HepG2 (cell line): ENCODE results near the gene PHLDB1. TPM values are rescaled to one million over a fixed set of nuclear protein-coding genes. Genes with fewer than 3 reads are reported as not detected.

ENCODE experiments used
- ATAC-seq: fragments of 200-7000 bp; cut with Tn5 transposase; 3 replicates; pipeline ENCODE4 v1.9.1; 2020; ENCODE audit warnings: mild to moderate bottlenecking, moderate library complexity
- BruUV-seq: library from RNA; stranded (reverse); fragments of 400-500 nt; replicated peaks from 2 replicates; lab custom pipeline; 2021; lab: Mats Ljungman, UMichigan
- CTCF ChIA-PET: fragments of 300-600 bp; formaldehyde crosslinking; extraction: SDS; loops from one replicate; lab custom pipeline; 2021; ENCODE audit warnings: low total read pairs, inconsistent platforms, low intra/inter-chr PET ratio; lab: Yijun Ruan, JAX
- POLR2A ChIA-PET: fragments of 350-600 bp; sonication (Branson Sonifier 250); formaldehyde crosslinking; loops from one replicate; lab custom pipeline; 2020; ENCODE audit warnings: antibody characterized with exemption, inconsistent platforms; lab: Yijun Ruan, JAX
- DNase-seq: peaks from one replicate; pipeline ENCODE4 v3.0.0-alpha.2; 2015; ENCODE audit warnings: low spot score
- FAIRE-seq: peaks from 3 replicates; lab custom pipeline; 2011; peaks lifted over from hg19 to GRCh38; lab: Jason Lieb, UNC
- H2AFZ ChIP-seq: one replicate; pipeline ENCODE4 v1.6.1; 2011; ENCODE audit warnings: low read length, inconsistent platforms
- H3K27ac ChIP-seq: fragments of 300-600 bp; 3 replicates; pipeline ENCODE4 v1.8.0; 2011; ENCODE audit warnings: mixed run types, mild to moderate bottlenecking, mixed read lengths, low read length, inconsistent platforms; ENCODE audit not compliant: insufficient read depth; ENCODE audit errors: extremely low read length
- H3K27me3 ChIP-seq, 2 experiments: fragments of 200-600 bp in 1 of 2; 2 replicates in 1 of 2; 3 replicates in 1 of 2; pipeline versions ENCODE4 v1.6.0 to v1.8.0; 2011; ENCODE audit warnings: low read length in 2 of 2, mild to moderate bottlenecking in 2 of 2, moderate library complexity in 2 of 2, inconsistent platforms in 1 of 2; ENCODE audit not compliant: insufficient read depth in 2 of 2, control insufficient read depth in 1 of 2
- H3K36me3 ChIP-seq, 2 experiments: fragments of 200-600 bp in 1 of 2; replicated peaks in 1 of 2; 2 replicates in 1 of 2; 3 replicates in 1 of 2; pipeline versions ENCODE4 v1.5.1 to v1.8.0; 2011; ENCODE audit warnings: low read length in 2 of 2, inconsistent platforms in 1 of 2; ENCODE audit not compliant: insufficient read depth in 2 of 2, control insufficient read depth in 1 of 2
- H3K4me1 ChIP-seq: 2 replicates; pipeline ENCODE4 v1.5.1; 2012; ENCODE audit warnings: low read length, inconsistent platforms; ENCODE audit not compliant: insufficient read depth
- H3K4me2 ChIP-seq: 2 replicates; pipeline ENCODE4 v1.6.0; 2011; ENCODE audit warnings: low read depth, low read length, inconsistent platforms
- H3K4me3 ChIP-seq, 3 experiments: fragments of 200-600 bp in 1 of 3; sonication (generic), shearing (Covaris generic) in 1 of 3; replicated peaks in 1 of 3; 2 replicates each; pipeline ENCODE4 v1.5.1; 2011 to 2016; ENCODE audit warnings: low read length in 3 of 3, inconsistent platforms in 2 of 3, low read depth in 2 of 3, mild to moderate bottlenecking in 2 of 3, control low read depth in 1 of 3, mixed read lengths in 1 of 3; ENCODE audit not compliant: insufficient read depth in 1 of 3
- H3K79me2 ChIP-seq: one replicate; pipeline ENCODE4 v1.6.1; 2011; ENCODE audit warnings: low read length, inconsistent platforms; ENCODE audit not compliant: insufficient read depth
- H3K9ac ChIP-seq: 2 replicates; pipeline ENCODE4 v1.6.0; 2011; ENCODE audit warnings: mild to moderate bottlenecking, low read depth, low read length, inconsistent platforms; ENCODE audit not compliant: insufficient read depth
- H3K9me3 ChIP-seq: 2 replicates; pipeline ENCODE4 v1.5.1; 2012; ENCODE audit warnings: mild to moderate bottlenecking, low read length
- H4K20me1 ChIP-seq: 2 replicates; pipeline ENCODE4 v1.6.0; 2011; ENCODE audit warnings: inconsistent platforms, mild to moderate bottlenecking, low read length, moderate library complexity; ENCODE audit not compliant: insufficient read depth
- AHR ChIP-seq: IDR thresholded peaks from 2 replicates; pipeline ENCODE4 v1.6.1; 2018; ENCODE audit warnings: missing genetic modification reagents, missing compliant biosample characterization
- ARNT2 ChIP-seq: sonication (generic); formaldehyde crosslinking; IDR thresholded peaks from 2 replicates; pipeline ENCODE4 v1.8.0; 2022; ENCODE audit warnings: mild to moderate bottlenecking, low read depth, missing genetic modification reagents, moderate library complexity
- CEBPB ChIP-seq: IDR thresholded peaks from 2 replicates; pipeline ENCODE4 v1.6.1; 2011; ENCODE audit warnings: low read depth, low read length, improper control_type of control experiment, borderline replicate concordance
- CHD4 ChIP-seq: fragments of 200-600 bp; sonication (generic); IDR thresholded peaks from 2 replicates; pipeline ENCODE4 v1.7.0; 2017; ENCODE audit warnings: mild to moderate bottlenecking, low read length, borderline replicate concordance
- DNMT3B ChIP-seq: conservative IDR thresholded peaks from 2 replicates; pipeline ENCODE4 v1.6.1; 2016; ENCODE audit warnings: missing biosample characterization, control low read depth
- HNF1B ChIP-seq: sonication (generic); formaldehyde crosslinking; IDR thresholded peaks from 2 replicates; pipeline ENCODE4 v1.5.1; 2020; ENCODE audit warnings: mild to moderate bottlenecking, moderate library complexity, missing genetic modification reagents
- IRX3 ChIP-seq: sonication (generic); formaldehyde crosslinking; IDR thresholded peaks from 2 replicates; pipeline ENCODE4 v1.8.1; 2023; ENCODE audit warnings: mild to moderate bottlenecking, low read depth, missing genetic modification reagents, borderline replicate concordance
- KAT2B ChIP-seq: fragments of 150-350 bp; IDR thresholded peaks from 2 replicates; pipeline ENCODE4 v1.6.1; 2014; ENCODE audit warnings: low read depth, low read length, borderline replicate concordance
- NR2F6 ChIP-seq, 2 experiments: IDR thresholded peaks; 2 replicates each; pipeline ENCODE4 v1.6.1; 2016; ENCODE audit warnings: antibody characterized with exemption in 1 of 2, mild to moderate bottlenecking in 1 of 2
- NRL ChIP-seq: sonication (generic); formaldehyde crosslinking; IDR thresholded peaks from 2 replicates; pipeline ENCODE4 v1.5.0; 2020; ENCODE audit warnings: missing genetic modification reagents, mild to moderate bottlenecking, moderate library complexity, borderline replicate concordance
- PHF20 ChIP-seq: sonication (generic); formaldehyde crosslinking; IDR thresholded peaks from 2 replicates; pipeline ENCODE4 v1.5.0; 2020; ENCODE audit warnings: mild to moderate bottlenecking, missing genetic modification reagents
- RCOR2 ChIP-seq: IDR thresholded peaks from 2 replicates; pipeline ENCODE4 v1.6.1; 2016; ENCODE audit warnings: missing biosample characterization, missing genetic modification reagents
- U2AF1 ChIP-seq: fragments of 200-400 bp; formaldehyde crosslinking; optimal IDR thresholded peaks from 2 replicates; pipeline ENCODE3; 2017; ENCODE audit warnings: mild to moderate bottlenecking, low read depth, low read length
- ZBTB21 ChIP-seq: sonication (generic); formaldehyde crosslinking; IDR thresholded peaks from 2 replicates; pipeline ENCODE4 v1.4.0; 2020; ENCODE audit warnings: missing genetic modification reagents
- ZNF280B ChIP-seq: sonication (generic); formaldehyde crosslinking; IDR thresholded peaks from 2 replicates; pipeline ENCODE4 v1.5.0; 2020; ENCODE audit warnings: missing genetic modification reagents, mild to moderate bottlenecking, borderline replicate concordance
- ZNF552 ChIP-seq: sonication (generic); formaldehyde crosslinking; IDR thresholded peaks from 2 replicates; pipeline ENCODE4 v1.9.0; 2022; ENCODE audit warnings: missing genetic modification reagents, mild to moderate bottlenecking, borderline replicate concordance
- ZNF607 ChIP-seq: sonication (generic); formaldehyde crosslinking; IDR thresholded peaks from 2 replicates; pipeline ENCODE4 v1.5.1; 2020; ENCODE audit warnings: missing genetic modification reagents, mild to moderate bottlenecking, borderline replicate concordance
- ZNF782 ChIP-seq: sonication (generic); formaldehyde crosslinking; IDR thresholded peaks from 2 replicates; pipeline ENCODE4 v1.4.0; 2020; ENCODE audit warnings: missing genetic modification reagents, mild to moderate bottlenecking, borderline replicate concordance
- WGBS: methylation state at CpG from one replicate; pipeline ENCODE4 v1.1.6; 2017; ENCODE audit warnings: low lambda C conversion rate; 5-methylcytosine and 5-hydroxymethylcytosine counted together
- in situ Hi-C: cut with HindIII; loops from 2 replicates; pipeline ENCODE4 v1.10.0; 2017; ENCODE audit warnings: low pct_unique_long_range_greater_than_20kb; ENCODE audit not compliant: extremely low pct_ligation_motif_present
- intact Hi-C: fragments of 100-400 bp; cut with micrococcal nuclease; formaldehyde crosslinking; loops from one replicate; pipeline ENCODE4 v1.10.0; 2022; ENCODE audit not compliant: unreplicated experiment
- polyA plus RNA-seq, 8 experiments: library from polyadenylated mRNA; depleted of rRNA in 3 of 8; stranded (reverse) in 7 of 8; unstranded in 1 of 8; fragments of >200 nt; fragmentation: Illumina TruSeq in 4 of 8; extraction: Trizol in 4 of 8; gene quantifications; 2 replicates each; pipeline versions ENCODE4 v1.2.1 to v1.2.3, GENCODE V29; 2011 to 2016; ENCODE audit warnings: low read depth in 4 of 8, missing spikeins in 1 of 8, mixed read lengths in 1 of 8; ENCODE audit not compliant: insufficient read depth in 1 of 8
- total RNA-seq, 5 experiments: library from RNA; depleted of rRNA; stranded (reverse); fragments of >200 nt; fragmentation: Illumina TruSeq; extraction: Trizol; gene quantifications; 2 replicates each; pipeline ENCODE4 v1.2.3, GENCODE V29; 2016; ENCODE audit warnings: low read depth in 1 of 5
- TF ChIP-seq, protein P1 (sequence below): sonication (generic); formaldehyde crosslinking; IDR thresholded peaks from 2 replicates; pipeline ENCODE4 v1.4.0; 2020; ENCODE audit warnings: missing genetic modification reagents

The PHLDB1 gene
- total and polyA plus RNA-seq, 2 of the 13 experiments (the other 11 are each of a cell fraction or from before 2014, with no cell fraction given): 13.8 to 14.2 TPM

- BruUV-seq: no TSS peak
- Histone ChIP-seq H3K27ac (peak within 1 kb of the TSS; percentile 95), H3K79me2 (peaks cover 51% of the 10 kb centered on the region), H3K4me1 (peaks cover 52% of the 10 kb centered on the region), H3K4me3 (peak within 1 kb of the TSS; percentile 68 to 97 (median 94)), H3K27me3 (no peaks in the 10 kb centered on the region; a peak in 1 of 5 replicates), H4K20me1 (peaks cover 40% of the 10 kb centered on the region), H3K4me2 (peak within 1 kb of the TSS; percentile 83), H2AFZ (no peak within 1 kb of the TSS), H3K36me3 (peaks cover 0 to 5% of the 10 kb centered on the region in 2 experiments; a peak in 3 of 5 replicates), H3K9ac (peak within 1 kb of the TSS; percentile 100), H3K9me3 (no peaks in the 10 kb centered on the region)
- ATAC-seq (peak; percentile 87), DNase-seq (peak; percentile 61), FAIRE-seq (no peak)
- POLR2A ChIA-PET: interaction anchor here (0.7 to 2.7 kb wide), 10 partner anchors 28 to 804 kb away, joined by 3 to 17 read pairs (median 3); partner anchors contain the start of genes PHLDB1 and TMEM25
- intact Hi-C loops: loop anchor here (5.0 kb wide), 1 partner anchor 35 kb away; the partner anchor contains the start of gene PHLDB1
- in situ Hi-C loops: no loop called here
- WGBS: under 1% methylated on average over 16 of the region's 55 CpGs
- CTCF ChIA-PET: no interaction called here
- TF ChIP-seq CHD4 (no peak), CEBPB (no peak), NRL (CRISPR knock-in tag) (peak; percentile 59; the same call in 1 of the 2 replicates), PHF20 (peak; percentile 44), ARNT2 (CRISPR knock-in tag) (no peak; the same call in 1 of the 2 replicates), ZBTB21 (no peak), DNMT3B (CRISPR knock-in tag) (no peak), NR2F6 (IDR thresholded peaks at IDR 0.05) (peak; percentile 55), NR2F6 (CRISPR knock-in tag; IDR thresholded peaks at IDR 0.05) (no peak), ZNF280B (CRISPR knock-in tag) (no peak), ZNF552 (CRISPR knock-in tag) (no peak), HNF1B (no peak), KAT2B (no peak), IRX3 (CRISPR knock-in tag) (no peak), AHR (CRISPR knock-in tag) (no peak; the same call in 1 of the 2 replicates), U2AF1 (no peak), RCOR2 (CRISPR knock-in tag) (no peak), ZNF782 (CRISPR knock-in tag) (no peak), ZNF607 (CRISPR knock-in tag) (no peak; the same call in 1 of the 2 replicates)
- TF ChIP-seq, protein P1, sequence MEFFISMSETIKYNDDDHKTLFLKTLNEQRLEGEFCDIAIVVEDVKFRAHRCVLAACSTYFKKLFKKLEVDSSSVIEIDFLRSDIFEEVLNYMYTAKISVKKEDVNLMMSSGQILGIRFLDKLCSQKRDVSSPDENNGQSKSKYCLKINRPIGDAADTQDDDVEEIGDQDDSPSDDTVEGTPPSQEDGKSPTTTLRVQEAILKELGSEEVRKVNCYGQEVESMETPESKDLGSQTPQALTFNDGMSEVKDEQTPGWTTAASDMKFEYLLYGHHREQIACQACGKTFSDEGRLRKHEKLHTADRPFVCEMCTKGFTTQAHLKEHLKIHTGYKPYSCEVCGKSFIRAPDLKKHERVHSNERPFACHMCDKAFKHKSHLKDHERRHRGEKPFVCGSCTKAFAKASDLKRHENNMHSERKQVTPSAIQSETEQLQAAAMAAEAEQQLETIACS: no peak
Measured at GRCh38 chr11:118572061-118572980, 35.1 kb upstream of the PHLDB1 start, which contains the start of gene ARCN1. TSS of gene ARCN1 (plus strand) at chr11:118572409. CDS start at chr11:118572548, 139 bp downstream.
